Activated CD8-positive, alpha-beta memory T cell treated with anti-CD3 and anti-CD28 coated beads, Interleukin-2, amount 50 U/mL, for 24 hours (primary cell): Measurements from ENCODE around the gene DPP4.
"Not testable (repeated sequence)": the region's sequence is repeated elsewhere in the genome, so short reads cannot be mapped to it uniquely, and the experiment has no call there.

Experiments
- DNase-seq: peaks from one replicate; pipeline ENCODE4 v3.0.0-alpha.2; 2020; ENCODE audit errors: extremely low read depth

Gene DPP4

DNA sequence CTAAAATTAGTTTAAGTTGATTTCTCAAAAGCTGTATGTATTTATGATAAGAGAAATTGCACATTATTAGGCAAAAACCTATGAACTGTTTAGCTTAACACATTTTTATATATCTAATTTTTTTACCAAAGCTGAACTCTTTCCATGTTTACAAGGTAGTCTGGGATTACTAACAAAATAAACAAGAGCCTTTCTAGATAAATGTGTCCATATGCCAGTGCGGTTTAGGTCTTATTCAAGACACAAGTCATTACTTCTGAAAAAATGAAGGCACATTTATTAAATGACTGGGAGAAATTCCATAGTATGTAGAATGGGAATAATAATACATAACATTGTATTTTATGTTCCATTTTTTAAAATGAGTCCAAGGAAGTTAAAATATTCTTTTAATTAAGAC, 82.0 kb downstream of the DPP4 start:
- DNase-seq, result no peak

DNA sequence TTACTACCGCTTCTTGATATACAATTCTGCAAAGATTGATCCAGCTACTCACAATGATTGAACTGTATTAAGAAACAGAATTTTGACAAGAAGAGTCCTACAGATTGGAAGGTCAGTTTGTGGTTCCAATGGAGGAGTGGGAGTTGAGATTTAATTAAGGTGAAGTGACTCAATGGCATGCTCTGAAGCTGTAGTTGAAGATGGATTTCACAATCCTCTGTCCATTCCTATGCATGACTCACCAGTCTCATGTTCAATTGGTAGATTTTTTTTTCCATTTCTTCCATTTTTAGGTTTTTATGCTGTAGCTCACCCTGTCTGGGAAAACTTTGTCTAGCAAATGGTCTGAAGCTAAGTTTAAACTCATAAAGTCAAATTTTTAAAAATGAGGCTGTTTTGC, 83.3 kb downstream of the DPP4 start:
- no peak for DNase-seq

DNA sequence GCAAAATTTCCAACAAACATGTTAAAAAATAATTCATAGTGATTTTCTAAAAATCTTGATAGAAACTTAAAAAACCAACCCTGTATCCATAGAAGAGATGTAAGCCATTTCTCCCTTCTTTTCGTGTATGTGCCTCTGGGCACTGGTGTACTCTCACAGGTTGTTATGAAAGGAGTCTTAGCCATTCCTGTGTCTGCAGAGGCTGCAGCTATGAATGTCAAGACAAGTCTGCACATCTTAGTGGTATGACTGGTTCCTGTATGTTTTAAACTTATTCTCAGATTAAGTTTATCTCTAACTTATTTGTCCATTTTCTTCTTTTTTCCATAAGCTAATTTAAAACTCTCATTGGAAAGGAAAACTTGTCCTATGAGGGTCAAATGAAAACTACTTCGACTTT, 84.0 kb downstream of the DPP4 start:
- DNase-seq, result no peak

DNA sequence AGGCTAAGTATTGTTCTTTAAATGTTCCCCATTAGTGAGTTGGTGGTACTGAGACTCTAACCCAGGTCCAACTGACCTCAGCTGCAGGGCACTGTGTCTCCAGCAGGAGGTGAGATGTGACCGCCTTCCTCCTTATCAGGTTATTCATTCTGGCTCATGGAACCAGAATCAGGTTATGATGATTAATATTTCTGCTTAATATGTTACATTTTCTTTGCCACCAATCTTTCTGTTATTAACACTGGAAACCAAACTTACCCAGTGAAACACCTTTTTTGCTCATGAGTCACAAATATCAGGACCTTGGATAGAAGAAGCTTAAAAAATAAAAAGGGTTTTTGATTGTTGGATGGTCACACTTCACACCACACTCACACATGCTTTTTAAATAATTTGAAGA, 85.4 kb downstream of the DPP4 start:
- no peak for DNase-seq

DNA sequence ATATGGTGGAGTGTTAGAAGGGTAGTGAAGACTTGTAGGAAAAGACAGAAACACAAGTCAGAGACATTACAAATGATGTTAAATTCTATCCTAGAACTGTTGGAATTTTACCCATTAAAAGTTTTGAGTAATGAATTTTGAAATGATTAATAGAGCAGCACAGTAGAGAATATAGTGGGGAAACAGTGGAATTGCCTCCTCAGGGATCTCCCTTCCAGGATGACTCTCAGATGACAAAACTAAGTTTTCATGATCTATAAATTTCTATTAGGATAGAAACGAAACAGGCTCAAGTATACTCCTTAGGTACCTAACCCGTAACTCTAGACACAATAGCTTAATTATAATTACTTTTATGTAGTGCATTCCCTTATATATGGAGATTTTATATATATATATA, 86.7 kb downstream of the DPP4 start:
- DNase-seq, result no peak

DNA sequence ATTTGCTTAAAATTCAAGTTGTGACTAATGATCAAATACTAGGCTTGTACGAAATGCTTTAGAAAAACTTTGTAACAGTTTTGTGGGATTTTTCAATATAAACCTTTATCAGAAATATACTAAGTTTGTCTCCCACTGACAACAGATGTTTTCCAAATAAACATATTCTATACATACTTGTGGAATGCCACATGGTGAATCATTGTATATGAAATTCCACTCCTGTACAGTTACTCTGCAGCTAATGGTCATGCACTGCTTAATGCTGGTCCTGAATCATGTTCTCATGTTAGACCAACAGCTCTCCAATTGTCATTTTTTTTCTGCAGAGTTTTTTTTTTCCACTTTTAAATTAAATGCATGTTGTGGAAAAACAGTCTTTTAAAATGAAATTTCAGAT, 90.1 kb downstream of the DPP4 start:
- no peak for DNase-seq

DNA sequence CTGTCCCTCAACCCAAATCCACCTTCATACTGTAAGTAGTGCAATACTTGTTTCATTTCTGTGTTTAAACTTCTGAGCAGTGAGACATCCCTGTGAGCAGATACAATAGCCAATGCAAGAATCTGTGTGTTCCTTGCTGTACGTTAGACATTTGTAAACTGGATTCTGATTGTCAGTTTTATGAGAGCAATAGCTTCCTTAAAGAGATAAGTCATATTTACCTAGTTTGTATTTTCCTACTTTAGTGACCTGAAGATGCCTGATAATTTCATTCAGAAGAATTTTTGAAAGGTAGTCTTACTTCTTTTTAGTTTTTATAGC, 90.7 kb downstream of the DPP4 start:
- DNase-seq, result no peak

DNA sequence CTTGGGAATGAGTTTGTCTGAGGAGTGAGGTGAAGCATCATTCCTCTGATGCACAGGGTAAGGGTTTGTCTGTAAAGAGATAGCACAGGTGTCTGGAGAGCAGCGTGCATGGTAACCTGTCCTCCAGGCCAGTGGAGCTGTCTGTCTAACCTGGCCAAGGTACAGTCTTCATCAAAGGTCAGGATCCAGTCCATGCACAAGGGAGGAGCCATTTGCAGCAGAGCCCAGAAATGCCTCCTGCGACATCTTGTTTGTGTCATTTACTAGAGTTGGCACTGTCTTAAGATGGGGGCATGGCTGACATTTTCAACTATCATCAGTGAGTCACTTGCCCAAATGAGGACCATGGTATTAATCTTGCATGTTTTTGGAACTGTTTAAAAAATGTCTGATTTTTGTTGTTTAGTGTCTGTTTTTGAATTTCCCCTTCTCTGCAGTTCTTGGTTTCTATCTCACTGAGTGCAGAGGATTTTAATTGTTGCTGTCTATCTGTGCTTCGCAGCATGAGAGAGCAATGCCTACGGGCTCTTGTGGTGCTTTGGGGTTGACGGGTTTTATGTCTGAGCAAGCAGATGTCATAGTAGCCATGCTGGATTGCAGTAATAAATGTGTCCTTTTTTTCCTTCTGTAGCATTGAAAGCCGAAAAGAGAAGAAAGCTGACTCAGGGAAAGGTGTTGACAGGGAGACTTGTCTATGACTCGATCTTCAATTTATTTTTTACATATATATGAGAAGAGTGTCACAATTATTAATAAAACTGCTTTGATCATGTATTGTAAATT, 91.3 kb downstream of the DPP4 start:
- DNase-seq, result no peak

DNA sequence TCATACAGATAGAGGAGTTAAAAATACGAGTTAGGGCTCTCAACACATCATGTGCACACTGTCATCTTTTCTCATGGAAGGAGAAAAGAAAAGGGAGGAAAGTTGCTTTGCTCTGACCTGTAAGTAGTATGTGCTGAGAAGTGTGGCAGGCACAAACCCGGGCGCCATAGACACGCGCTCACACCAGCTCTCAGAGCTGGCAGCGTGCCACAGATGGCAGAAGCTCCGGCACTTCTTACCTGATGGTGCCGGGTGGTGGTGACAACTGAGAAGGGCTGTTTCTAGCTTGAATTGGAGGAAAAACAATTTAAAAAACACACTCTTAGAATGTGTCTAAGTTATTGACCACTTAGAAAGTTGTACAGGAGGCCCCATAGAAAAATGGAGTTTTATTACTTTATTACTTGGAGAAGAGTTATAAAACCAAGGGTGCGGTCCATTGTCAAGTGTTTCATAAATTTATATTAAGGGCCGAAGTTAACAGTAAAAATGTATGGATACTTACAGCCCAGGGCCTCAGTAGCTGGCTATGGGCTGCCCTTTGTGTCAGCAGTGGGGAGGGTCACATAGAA, 92.2 kb downstream of the DPP4 start:
- DNase-seq, result no peak

DNA sequence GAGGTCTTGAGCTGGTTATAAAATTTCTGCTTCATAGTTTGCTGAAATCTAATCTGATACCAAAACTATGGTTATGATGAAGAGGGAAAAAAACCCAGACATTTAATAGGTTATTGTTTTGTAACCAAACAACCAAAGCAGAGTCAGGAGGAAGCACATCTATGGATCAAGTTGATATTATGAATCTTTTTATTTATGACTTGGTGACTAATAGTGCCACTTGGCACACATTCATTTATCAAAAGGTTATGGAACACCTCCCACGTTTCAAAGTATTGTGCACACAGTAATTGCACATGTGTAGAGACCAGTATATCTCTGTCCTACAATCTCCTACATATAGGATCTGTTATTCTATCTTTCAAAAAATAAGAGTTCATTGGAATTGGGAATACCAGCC, 93.0 kb downstream of the DPP4 start:
- no peak for DNase-seq

DNA sequence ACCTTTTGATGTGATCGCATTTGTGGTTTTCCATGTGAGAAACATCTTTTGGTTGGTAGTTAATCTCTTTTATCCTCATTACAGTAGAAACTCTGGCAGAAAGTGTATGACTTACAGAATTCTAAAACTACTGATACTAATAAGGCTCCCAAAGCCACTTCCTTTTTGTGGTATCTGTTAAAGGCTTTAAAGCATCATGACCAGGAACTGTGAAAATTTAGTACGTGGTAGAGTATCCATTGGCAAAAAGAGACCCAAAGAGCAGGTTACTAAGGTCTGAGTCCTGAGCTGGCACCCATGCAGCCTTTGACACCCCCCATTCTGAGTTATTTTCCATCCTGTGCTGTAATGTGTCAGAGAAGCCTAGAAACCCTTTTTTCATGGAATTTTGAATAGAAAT, 94.5 kb downstream of the DPP4 start:
- DNase-seq, result no peak

DNA sequence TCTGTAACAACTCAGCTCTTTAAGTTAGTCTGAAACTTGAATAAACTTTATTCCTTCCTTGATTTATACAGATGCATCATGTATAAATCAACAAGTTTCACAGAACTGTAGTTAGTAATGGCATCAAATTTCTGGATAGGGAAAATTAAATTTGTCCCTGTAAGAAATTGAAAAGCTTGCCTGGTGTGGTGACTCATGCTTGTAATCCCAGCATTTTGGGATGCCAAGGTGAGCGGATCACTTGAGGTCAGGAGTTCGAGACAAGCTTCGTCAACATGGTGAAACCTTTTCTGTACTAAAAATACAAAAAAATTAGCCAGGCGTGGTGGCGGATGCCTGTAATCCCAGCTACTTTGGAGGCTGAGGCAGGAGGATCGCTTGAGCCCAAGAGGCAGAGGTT, 96.1 kb downstream of the DPP4 start:
- DNase-seq, result not testable (repeated sequence)

DNA sequence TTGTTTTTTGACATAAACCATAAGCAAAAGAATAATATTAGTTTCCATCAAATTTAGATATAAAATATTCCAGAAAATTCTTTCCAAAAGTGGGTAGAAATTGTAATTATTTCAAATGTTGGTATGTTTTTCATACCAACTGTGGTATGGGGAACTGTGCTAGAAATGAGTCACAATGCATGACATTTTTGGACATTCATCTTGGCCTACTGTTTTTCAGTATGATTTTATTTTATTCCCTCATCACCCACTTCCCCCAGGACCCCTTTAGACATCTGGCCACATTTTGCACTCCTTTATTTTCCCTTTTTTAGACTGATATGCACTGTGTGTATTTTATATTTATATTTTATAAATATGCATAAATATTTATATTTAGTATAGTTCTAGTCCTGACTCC, 97.1 kb downstream of the DPP4 start:
- DNase-seq, result no peak

DNA sequence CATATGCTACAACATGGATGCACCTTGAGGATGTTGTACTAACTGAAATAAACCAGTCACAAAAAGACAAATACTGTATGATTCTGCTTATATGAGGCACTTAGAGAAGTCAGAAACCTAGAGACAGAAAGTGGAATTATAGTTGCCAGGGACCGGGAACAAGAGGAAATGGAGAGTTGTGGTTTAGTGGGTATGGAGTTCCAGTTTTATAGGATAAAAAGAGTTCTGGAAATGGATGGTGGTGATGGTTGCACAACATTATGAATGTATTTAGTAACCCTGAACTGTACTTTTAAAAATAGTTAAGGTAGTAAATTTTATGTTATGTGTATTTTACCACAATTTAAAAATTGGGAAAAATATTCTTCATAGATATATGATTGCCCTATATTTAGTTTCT, 97.7 kb downstream of the DPP4 start:
- DNase-seq, result no peak

DNA sequence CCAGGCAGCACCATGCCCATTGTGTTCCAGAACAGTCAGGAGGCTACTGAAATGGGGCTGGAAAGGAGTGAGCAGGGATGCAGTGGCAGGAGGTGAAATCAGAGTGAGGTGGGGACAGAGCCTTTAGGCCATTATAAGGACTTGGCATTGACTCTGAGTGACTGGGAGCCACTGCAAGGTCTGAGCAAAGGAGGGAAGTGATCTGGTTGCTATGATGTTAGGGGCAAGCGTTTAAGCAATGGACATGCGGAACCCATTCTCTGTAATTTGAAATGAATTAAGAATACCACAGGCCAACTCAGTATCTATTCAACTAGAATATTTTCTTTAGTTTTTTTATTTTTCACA, 98.2 kb downstream of the DPP4 start:
- no peak for DNase-seq

DNA sequence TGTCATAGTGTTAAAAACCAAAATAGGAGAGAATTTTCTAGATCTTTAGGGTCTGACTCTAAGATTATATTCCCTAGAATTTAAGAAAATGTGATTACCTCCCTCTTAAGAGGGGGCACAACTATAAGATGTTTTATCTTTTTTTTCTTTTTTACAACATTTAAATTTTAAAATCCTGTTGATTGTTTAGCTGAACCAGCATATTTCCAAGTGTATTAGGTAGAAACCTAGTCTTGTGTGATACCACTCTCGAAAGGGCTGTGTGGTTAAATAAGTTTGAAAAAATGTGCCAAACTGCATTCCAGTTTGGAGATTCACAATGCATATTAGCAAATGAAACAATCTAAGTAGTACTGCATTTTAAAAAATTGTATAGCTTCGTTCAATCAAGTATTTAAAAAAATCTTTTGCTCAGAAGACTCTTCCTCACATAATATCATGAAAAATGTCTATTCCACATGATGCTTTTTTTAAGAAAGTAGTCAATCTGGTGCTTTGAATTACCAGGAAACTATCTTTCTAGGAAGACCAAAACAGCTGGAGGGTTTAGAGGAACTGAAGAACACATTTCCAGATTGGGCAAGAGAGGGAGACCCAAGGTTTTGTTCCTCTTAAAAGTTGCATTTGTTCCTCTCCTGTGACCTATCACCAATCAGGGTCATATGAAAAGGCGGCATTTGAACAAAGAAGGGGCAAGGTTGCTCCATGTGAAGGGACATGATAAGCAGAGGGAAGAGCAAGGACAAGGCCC, 98.8 kb downstream of the DPP4 start:
- DNase-seq, result no peak

DNA sequence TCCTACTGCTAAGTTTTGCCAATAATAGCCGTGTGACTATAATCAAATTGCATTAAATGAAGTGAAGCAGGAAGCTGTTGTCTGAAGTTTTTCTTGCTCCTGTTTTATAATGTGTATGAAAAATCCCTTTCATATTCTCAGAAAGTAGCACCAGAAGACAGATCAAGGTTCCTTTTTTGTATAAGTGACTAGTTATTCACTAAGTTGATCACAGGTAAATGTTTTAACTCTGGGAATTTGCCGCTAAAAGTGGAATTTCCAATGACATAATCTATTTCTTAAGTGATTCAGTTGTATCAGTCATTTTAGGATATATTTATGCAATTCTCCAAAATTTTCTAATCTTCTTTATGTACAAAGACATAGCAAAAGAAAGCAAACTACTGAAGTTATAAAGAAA, 99.6 kb downstream of the DPP4 start:
- DNase-seq, result no peak

DNA sequence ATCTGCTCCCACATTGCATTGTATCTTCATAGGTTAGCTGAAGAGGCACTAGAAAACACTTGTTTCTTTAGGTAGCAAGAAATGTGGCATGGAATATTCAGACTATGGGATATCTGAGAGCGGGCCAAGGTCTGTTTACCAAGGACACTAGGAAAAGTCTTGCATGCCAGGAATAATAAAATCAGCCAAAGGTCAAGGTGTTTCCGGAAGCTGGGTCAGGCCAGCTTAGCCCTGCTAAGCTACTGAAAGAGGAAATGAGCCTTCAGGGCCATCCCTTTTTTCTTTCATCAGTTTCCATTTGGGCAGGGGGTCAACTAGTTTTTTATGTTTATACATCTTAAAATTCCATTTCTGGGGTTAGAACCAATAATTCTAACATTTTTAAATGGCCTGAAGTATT, 101.1 kb downstream of the DPP4 start:
- DNase-seq, result no peak

DNA sequence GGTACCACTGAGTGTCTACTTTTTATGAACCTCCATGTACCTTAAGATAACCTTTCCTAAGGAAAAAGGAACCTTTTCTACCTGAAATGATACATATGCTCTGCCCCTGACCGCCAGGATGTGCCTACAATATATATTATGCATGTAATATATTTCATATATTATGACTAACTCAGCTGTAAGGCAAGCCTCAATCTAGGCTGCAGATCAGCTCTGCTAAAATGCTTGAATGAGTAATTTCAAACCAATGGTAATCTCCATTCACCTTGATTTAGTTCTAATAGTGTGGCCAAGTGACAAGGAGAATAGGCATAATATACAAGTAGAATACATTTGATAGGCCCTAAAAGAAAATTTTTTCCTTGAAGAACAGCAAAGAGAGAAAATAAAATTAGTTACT, 101.8 kb downstream of the DPP4 start:
- no peak for DNase-seq

DNA sequence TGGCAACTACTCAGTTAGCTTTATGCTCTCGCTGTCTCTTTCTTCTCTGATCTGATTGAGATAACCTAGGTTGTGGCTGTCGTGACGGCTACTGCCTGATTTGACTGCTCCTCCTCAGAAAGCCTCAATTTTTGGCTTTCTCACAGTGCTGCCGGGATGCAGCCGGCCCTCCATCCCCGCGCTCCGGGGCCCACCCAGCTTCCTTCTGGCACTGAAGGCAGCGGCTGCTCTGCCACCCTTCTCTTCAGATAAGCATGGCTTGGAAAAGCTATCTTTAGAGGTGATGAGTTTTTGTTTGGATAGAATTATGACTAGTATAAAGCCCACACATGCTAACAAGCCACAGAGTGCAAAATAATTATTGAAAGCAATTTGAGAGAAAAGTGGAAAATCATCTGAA, 102.5 kb downstream of the DPP4 start:
- DNase-seq, result no peak

DNA sequence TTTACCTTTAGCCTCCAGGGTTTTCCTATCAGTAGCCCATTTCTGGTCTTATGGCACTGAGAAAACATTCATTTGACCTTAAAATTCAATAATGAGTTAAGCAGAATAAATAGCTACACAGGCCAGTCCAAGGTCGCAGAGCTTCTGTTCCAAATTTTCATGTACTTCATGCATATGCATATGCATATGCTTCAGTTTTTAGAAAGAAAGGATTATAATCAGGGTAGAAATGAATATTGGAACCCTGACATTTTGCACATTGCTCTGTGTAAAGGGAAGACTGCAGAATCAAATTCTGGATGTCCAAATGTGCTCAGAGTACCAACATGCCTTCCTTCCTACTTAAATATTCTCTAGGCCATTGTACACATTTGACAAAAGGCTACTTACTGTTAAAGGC, 104.9 kb downstream of the DPP4 start:
- no peak for DNase-seq

DNA sequence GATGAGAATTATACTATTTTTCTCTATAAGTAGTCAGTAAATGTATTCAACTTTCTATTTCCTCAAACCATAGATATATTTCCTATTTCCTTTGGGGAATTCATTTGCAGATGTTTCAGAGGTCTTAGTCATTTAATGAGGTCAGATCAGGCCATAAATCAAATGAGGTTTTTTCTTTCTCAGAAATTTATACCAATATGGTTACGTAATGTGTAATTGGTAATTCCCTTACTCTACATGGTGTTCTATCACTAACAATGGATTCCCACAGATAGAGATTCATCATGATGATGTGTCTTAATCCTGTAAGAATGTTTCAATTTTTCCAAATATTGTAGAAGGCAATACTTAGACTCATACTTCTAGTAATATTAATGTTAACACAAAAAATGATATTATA, 108.0 kb downstream of the DPP4 start:
- no peak for DNase-seq

DNA sequence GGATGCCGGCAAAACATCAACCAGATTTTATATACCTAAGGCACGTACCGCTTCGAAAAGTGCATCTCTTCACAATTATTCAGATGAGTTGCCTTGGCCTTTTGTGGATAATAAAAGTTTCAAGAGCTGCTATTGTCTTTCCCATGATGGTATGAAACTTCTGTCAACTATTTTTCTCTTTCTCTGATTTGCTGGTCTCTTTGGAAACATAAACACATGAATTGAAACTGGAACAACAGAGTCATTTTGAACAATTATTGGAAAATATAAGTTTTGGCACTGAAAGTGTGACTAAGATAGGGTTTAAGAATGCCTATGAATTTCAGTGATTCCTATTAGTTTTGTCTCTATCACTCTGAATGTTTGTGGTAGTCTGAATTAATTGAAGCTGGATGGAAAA, 109.9 kb downstream of the DPP4 start:
- no peak for DNase-seq

DNA sequence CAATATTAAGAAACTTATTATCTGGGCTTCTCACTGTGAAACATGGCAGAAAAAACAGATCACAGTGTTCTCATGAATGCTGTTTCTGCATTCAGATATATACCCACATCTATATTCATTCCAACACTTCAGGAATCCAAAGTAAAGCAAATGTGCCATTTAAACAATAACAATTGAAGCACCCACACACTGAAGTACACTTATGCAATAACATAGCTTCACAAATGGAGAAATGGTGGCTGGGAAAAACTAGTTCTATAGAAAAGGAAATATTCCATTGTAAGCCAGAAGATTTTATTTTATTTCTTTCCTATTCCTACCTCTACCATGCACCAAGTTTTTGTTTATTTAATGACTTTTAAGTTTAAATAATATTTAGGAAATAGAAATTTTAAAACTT, 111.9 kb downstream of the DPP4 start:
- DNase-seq, result no peak
